Neural cell (in vitro differentiated cells): ENCODE measurements around the gene COPS6. TPM values are rescaled to one million over a fixed set of nuclear protein-coding genes. Genes with fewer than 3 reads are reported as not detected.

Experiments used
- H2AFZ ChIP-seq: fragments of 200-600, 300-800 bp; sonication (generic), shearing (Covaris generic); 2 replicates; pipeline ENCODE4 v1.6.0; 2014; ENCODE audit warnings: low read depth, mild to moderate bottlenecking, antibody characterized with exemption, low read length, moderate library complexity
- H3F3A ChIP-seq: fragments of 200-600 bp; shearing (Covaris generic); 2 replicates; pipeline ENCODE4 v1.6.1; 2016; ENCODE audit warnings: mild to moderate bottlenecking, moderate library complexity, mixed read lengths, antibody characterized with exemption, low read length; ENCODE audit not compliant: insufficient read depth, poor library complexity, severe bottlenecking
- H3K27ac ChIP-seq: fragments of 200-600, 300-800 bp; sonication (generic), shearing (Covaris generic); 2 replicates; pipeline ENCODE4 v1.5.1; 2014; ENCODE audit warnings: mild to moderate bottlenecking, low read length, moderate library complexity
- H3K27me3 ChIP-seq: fragments of 300-800, 200-600 bp; sonication (generic), shearing (Covaris generic); 2 replicates; pipeline ENCODE4 v1.6.0; 2014; ENCODE audit warnings: mild to moderate bottlenecking, low read depth, low read length, moderate library complexity; ENCODE audit not compliant: insufficient read depth
- H3K36me3 ChIP-seq: fragments of 300-800, 200-600 bp; sonication (generic), shearing (Covaris generic); 2 replicates; pipeline ENCODE4 v1.5.1; 2014; ENCODE audit warnings: mild to moderate bottlenecking, antibody characterized with exemption, low read length, moderate library complexity; ENCODE audit not compliant: insufficient read depth
- H3K4me2 ChIP-seq: fragments of 300-800, 200-600 bp; sonication (generic), shearing (Covaris generic); 2 replicates; pipeline ENCODE4 v1.6.0; 2014; ENCODE audit warnings: mild to moderate bottlenecking, low read length
- H3K4me3 ChIP-seq: fragments of 300-800, 200-600 bp; sonication (generic), shearing (Covaris generic); 2 replicates; pipeline ENCODE4 v1.5.1; 2014; ENCODE audit warnings: mild to moderate bottlenecking, low read length, moderate library complexity
- H3K79me2 ChIP-seq: fragments of 200-600 bp; shearing (Covaris generic); replicated peaks from 2 replicates; pipeline ENCODE4 v1.6.0; 2014; ENCODE audit warnings: mild to moderate bottlenecking, low read length, moderate library complexity; ENCODE audit not compliant: insufficient read depth
- H3K9ac ChIP-seq: fragments of 300-800, 200-600 bp; sonication (generic), shearing (Covaris generic); 2 replicates; pipeline ENCODE4 v1.6.1; 2016; ENCODE audit warnings: mild to moderate bottlenecking, low read length, mixed read lengths
- H3K9me2 ChIP-seq: fragments of 200-600 bp; shearing (Covaris generic); 2 replicates; pipeline ENCODE4 v1.6.1; 2016; ENCODE audit warnings: mild to moderate bottlenecking, low read length, mixed read lengths; ENCODE audit not compliant: insufficient read depth
- H3K9me3 ChIP-seq: fragments of 200-600, 300-800 bp; sonication (generic), shearing (Covaris generic); 2 replicates; pipeline ENCODE4 v1.6.1; 2016; ENCODE audit warnings: mild to moderate bottlenecking, mixed run types, low read length, moderate library complexity, mixed read lengths
- H4K20me1 ChIP-seq: fragments of 200-600 bp; shearing (Covaris generic); 2 replicates; pipeline ENCODE4 v1.6.1; 2016; ENCODE audit warnings: mild to moderate bottlenecking, mixed run types; ENCODE audit not compliant: insufficient read depth
- EP300 ChIP-seq: fragments of 450-650 bp; conservative IDR thresholded peaks from 2 replicates; pipeline ENCODE4 v1.6.1; 2014; ENCODE audit warnings: antibody characterized with exemption, mild to moderate bottlenecking, moderate library complexity; ENCODE audit not compliant: poor library complexity, severe bottlenecking
- EZH2 ChIP-seq: fragments of 200-600, 300-800 bp; shearing (Covaris generic), sonication (generic); IDR thresholded peaks from 2 replicates; pipeline ENCODE4 v1.6.1; 2014; ENCODE audit warnings: antibody characterized with exemption, low read length, borderline replicate concordance, mild to moderate bottlenecking; ENCODE audit not compliant: insufficient read depth, poor library complexity, severe bottlenecking
- MXI1 ChIP-seq: fragments of 450-650 bp; conservative IDR thresholded peaks from 2 replicates; pipeline ENCODE4 v1.6.1; 2014; ENCODE audit warnings: antibody characterized with exemption, mild to moderate bottlenecking; ENCODE audit not compliant: poor library complexity, severe bottlenecking
- POLR2AphosphoS5 ChIP-seq: IDR thresholded peaks from 2 replicates; pipeline ENCODE4 v1.6.1; 2012
- RAD21 ChIP-seq: fragments of 450-650 bp; conservative IDR thresholded peaks from 2 replicates; pipeline ENCODE4 v1.6.1; 2014; ENCODE audit warnings: antibody characterized with exemption, mild to moderate bottlenecking, moderate library complexity
- SMC3 ChIP-seq: fragments of 450-650 bp; conservative IDR thresholded peaks from 2 replicates; pipeline ENCODE4 v1.6.1; 2014; ENCODE audit warnings: antibody characterized with exemption, mild to moderate bottlenecking, moderate library complexity; ENCODE audit not compliant: poor library complexity
- TAF1 ChIP-seq: IDR thresholded peaks from 2 replicates; pipeline ENCODE4 v1.6.1; 2012; ENCODE audit warnings: low read depth
- polyA plus RNA-seq: library from polyadenylated mRNA; depleted of rRNA; stranded (reverse); fragments of >200 nt; gene quantifications from 2 replicates; pipeline ENCODE4 v1.2.3, GENCODE V29; 2014
- TF ChIP-seq, protein P1 (sequence below): IDR thresholded peaks from 2 replicates; pipeline ENCODE4 v1.6.1; 2012; ENCODE audit warnings: borderline replicate concordance
- TF ChIP-seq, protein P2 (sequence below): fragments of 450-650 bp; IDR thresholded peaks from 2 replicates; pipeline ENCODE4 v1.5.1; 2014; ENCODE audit warnings: antibody characterized with exemption, mild to moderate bottlenecking, moderate library complexity; ENCODE audit not compliant: poor library complexity, severe bottlenecking

COPS6 gene
- polyA plus RNA-seq, 1 donor from 2014 or later: 57.1 TPM

DNA sequence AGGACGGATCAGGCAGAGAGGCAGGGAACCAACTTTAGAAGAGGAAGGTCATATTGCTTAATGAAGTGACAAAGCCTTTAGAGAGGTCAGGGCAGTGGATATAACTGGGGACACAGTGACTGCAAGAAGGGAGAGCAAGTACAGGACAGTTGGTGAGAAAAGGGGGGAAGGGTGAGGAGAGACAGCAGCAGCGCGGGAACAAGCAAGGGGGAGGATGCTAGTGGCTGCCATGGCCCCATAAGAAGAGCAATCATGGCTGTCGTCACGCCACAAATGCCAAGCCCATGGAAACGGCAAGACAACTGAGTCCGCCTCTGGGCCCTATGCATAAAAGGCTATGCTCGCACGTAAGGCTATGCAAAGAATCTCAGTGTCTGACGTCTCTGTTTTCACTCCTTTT lies 16.3 kb upstream of the COPS6 start:
- TF ChIP-seq EP300 (no peak), SMC3 (no peak), MXI1 (no peak), TAF1 (no peak), RAD21 (no peak), POLR2AphosphoS5 (no peak), EZH2 (no peak)
- TF ChIP-seq, protein P1, sequence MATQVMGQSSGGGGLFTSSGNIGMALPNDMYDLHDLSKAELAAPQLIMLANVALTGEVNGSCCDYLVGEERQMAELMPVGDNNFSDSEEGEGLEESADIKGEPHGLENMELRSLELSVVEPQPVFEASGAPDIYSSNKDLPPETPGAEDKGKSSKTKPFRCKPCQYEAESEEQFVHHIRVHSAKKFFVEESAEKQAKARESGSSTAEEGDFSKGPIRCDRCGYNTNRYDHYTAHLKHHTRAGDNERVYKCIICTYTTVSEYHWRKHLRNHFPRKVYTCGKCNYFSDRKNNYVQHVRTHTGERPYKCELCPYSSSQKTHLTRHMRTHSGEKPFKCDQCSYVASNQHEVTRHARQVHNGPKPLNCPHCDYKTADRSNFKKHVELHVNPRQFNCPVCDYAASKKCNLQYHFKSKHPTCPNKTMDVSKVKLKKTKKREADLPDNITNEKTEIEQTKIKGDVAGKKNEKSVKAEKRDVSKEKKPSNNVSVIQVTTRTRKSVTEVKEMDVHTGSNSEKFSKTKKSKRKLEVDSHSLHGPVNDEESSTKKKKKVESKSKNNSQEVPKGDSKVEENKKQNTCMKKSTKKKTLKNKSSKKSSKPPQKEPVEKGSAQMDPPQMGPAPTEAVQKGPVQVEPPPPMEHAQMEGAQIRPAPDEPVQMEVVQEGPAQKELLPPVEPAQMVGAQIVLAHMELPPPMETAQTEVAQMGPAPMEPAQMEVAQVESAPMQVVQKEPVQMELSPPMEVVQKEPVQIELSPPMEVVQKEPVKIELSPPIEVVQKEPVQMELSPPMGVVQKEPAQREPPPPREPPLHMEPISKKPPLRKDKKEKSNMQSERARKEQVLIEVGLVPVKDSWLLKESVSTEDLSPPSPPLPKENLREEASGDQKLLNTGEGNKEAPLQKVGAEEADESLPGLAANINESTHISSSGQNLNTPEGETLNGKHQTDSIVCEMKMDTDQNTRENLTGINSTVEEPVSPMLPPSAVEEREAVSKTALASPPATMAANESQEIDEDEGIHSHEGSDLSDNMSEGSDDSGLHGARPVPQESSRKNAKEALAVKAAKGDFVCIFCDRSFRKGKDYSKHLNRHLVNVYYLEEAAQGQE: no peak
- TF ChIP-seq, protein P2, sequence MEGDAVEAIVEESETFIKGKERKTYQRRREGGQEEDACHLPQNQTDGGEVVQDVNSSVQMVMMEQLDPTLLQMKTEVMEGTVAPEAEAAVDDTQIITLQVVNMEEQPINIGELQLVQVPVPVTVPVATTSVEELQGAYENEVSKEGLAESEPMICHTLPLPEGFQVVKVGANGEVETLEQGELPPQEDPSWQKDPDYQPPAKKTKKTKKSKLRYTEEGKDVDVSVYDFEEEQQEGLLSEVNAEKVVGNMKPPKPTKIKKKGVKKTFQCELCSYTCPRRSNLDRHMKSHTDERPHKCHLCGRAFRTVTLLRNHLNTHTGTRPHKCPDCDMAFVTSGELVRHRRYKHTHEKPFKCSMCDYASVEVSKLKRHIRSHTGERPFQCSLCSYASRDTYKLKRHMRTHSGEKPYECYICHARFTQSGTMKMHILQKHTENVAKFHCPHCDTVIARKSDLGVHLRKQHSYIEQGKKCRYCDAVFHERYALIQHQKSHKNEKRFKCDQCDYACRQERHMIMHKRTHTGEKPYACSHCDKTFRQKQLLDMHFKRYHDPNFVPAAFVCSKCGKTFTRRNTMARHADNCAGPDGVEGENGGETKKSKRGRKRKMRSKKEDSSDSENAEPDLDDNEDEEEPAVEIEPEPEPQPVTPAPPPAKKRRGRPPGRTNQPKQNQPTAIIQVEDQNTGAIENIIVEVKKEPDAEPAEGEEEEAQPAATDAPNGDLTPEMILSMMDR: no peak
- Histone ChIP-seq H3K27ac (no peak overlapping the region), H3K79me2 (peaks cover 10% of the 10 kb centered on the region), H2AFZ (no peak overlapping the region), H3K4me2 (no peak overlapping the region), H3F3A (no peaks in the 10 kb centered on the region), H3K9ac (no peak overlapping the region), H3K9me2 (no peaks in the 10 kb centered on the region), H3K36me3 (peaks cover 42% of the 10 kb centered on the region), H4K20me1 (no peaks in the 10 kb centered on the region), H3K4me3 (no peak overlapping the region), H3K27me3 (no peaks in the 10 kb centered on the region), H3K9me3 (peaks cover 12% of the 10 kb centered on the region)

DNA sequence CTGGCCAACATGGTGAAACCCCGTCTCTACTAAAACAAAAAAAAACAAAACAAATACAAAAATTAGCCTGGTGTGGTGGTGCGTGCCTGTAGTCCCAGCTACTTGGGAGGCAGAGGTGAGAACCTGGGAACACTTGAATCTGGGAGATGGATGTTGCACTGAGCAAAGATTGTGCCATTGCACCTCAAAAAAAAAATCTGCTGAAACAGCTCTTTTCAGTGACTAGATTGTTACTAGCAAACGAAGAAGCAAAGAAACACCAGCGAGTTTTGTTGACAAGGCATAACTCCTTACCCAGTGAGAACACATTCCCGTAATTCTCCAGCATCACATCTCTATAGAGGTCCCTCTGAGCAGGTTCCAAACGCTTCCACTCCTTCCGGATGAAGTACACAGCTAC lies 13.9 kb upstream of the COPS6 start:
- H3K27ac ChIP-seq: no peak overlapping the region
- H4K20me1 ChIP-seq: no peaks in the 10 kb centered on the region

More for the DNA sequence above, 13.9 kb upstream of the COPS6 start:
- H3F3A ChIP-seq: no peaks in the 10 kb centered on the region
- H3K4me2 ChIP-seq: no peak overlapping the region
- H3K9me2 ChIP-seq: no peaks in the 10 kb centered on the region
- H3K79me2 ChIP-seq: peaks cover 34% of the 10 kb centered on the region
- no peak overlapping the region for H3K9ac ChIP-seq
- H3K9me3 ChIP-seq: peaks cover 12% of the 10 kb centered on the region
- H3K4me3 ChIP-seq: no peak overlapping the region
- H3K36me3 ChIP-seq: peaks cover 42% of the 10 kb centered on the region
- no peak overlapping the region for H2AFZ ChIP-seq
- TF ChIP-seq POLR2AphosphoS5 (no peak), EZH2 (no peak), SMC3 (no peak), EP300 (no peak), MXI1 (no peak), RAD21 (no peak), TAF1 (no peak)
- TF ChIP-seq, protein P2: no peak
- TF ChIP-seq, protein P1: no peak
- H3K27me3 ChIP-seq: no peaks in the 10 kb centered on the region
